HG02938 (cell line): Measurements from ENCODE around the gene CYREN.
"Not testable (repeated sequence)": the region's sequence is repeated elsewhere in the genome, so short reads cannot be mapped to it uniquely, and the experiment has no call there.

Experiments used
- ATAC-seq: cut with Tn5 transposase; IDR thresholded peaks from one replicate; pipeline ENCODE4 v1.9.1; 2021; ENCODE audit warnings: mild to moderate bottlenecking, moderate library complexity; ENCODE audit not compliant: unreplicated experiment

CYREN gene

GRCh38 chr7:135160858-135161653 is 9.5 kb downstream of the CYREN start:
- no peak for ATAC-seq

GRCh38 chr7:135160098-135160857 is 10.2 kb downstream of the CYREN start:
- peak; percentile 57 for ATAC-seq

- ATAC-seq, result no peak
These were observed 11.0 kb downstream of the CYREN start for GRCh38 chr7:135159359-135160085.

DNA sequence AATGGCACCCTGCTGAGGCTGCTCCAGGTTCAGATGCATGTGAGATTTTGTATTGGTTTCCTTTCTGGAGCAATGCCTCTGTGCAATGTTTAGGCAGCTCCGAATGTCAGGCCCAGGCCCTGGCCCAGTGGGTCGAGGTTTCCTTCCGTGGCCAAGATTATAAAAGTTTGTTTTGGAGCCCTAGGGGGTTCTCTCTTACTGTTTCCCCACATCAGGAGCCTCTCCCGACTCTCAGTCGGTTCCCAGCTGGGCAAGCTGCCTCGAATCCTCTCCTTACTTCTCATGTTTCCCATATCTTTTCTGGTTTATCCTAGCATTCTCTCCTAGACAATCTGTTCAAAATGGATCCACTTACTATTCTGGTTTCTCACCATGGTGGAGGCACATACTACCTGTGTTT is 11.6 kb downstream of the CYREN start:
- ATAC-seq, result no peak

DNA sequence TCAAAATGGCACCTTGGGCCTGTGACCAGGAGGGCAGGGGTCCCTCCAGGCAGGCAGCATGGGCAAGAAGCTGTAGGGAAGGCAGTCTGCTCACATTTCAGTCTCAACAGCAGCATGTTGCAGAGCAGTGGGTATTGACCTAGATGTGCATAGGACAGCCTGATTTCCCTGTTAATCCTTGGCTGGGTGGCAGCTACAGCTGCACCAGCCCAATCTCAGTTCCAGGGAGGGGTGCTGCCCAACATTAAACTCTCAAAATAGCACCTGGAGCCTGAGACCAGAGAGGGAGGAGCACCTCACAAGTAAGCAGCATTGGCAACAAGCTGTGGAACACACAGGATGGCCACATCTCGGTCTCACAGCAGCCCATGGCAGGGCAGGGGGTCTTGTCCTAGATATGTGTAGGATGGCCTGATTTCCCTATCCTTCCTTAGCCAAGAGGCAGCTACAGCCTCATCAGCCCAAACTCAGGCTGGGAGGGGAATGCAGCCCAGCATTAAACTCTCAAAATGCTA is 12.3 kb downstream of the CYREN start:
- no peak for ATAC-seq

- no peak for ATAC-seq
These were observed 14.2 kb downstream of the CYREN start for GRCh38 chr7:135156290-135156689.

- ATAC-seq, result no peak
These were observed 15.8 kb downstream of the CYREN start for GRCh38 chr7:135154734-135155133.

DNA sequence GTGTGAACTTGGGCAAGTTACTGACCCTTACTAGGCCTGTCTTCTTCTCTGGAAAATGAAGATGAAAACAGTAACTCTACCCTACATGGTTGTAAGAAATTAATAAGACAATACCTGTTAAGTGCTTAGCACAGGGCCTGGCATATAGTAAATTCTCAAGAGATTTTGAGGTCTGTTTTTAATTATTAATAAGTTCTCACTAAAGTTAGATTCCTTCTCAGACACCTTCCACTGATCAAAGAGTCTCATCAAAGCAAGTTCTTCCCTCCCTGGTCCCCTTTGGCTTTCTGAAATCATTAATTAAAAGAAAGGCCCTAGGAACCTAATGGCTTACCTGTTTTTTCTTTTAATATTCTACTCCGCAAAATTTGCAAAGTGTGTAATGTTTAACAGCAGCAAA is 18.1 kb downstream of the CYREN start:
- no peak for ATAC-seq

GRCh38 chr7:135151533-135151932 is 19.0 kb downstream of the CYREN start:
- no peak for ATAC-seq

DNA sequence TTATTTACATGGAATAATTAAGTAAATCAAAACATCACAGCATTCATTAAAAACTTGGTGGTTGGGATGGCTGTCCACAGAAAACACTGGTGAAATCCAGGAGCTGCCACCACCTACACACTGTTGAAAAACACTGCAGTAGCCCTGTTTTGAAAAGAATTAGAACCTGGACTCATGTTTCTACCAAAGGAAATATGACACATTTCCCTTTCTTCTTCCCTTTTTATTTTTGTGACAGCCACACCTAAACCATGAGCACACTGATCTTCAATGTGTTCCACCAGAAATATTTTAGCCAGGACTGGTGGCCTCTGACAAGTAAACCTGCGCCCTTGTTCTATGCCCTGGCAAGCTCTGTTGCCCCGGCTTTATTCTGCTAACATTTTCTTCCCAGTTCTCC is 19.4 kb downstream of the CYREN start:
- no peak for ATAC-seq

DNA sequence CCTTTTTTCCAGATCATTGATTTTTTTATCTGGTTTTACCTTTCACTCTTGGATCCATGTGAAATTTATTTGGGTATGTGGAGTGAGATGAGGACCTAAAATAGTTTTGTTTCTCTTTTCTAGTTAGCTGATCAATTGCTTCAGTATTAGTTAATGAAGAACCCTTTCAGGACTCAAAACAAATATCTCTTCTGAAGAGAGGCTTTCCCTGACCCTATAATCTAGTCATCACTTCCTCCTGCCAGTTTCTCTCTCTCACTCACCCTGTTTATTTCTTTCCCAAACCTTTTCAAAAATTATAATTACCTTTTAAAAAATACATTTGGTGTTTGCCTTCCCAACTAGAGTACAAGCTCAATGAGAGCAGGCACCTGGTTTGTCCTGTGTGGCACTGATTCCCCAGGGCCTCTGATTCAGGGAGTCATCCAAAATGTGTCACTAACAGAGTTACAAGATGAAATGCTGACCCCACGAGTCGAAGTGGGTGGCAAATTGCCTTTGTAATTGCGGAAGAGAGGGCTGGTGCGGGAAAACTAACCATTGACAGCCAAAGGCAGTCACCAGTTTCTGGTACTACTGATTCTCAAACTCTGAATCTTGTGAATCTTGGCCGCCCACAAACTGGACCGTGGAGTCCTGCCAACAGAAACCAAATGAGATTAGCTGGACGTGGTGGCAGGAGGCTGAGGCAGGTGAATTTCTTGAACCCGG is 20.3 kb downstream of the CYREN start:
- ATAC-seq, result no peak

- ATAC-seq, result peak; percentile 63
These were observed 22.4 kb downstream of the CYREN start, which contains the start of gene TMEM140 for GRCh38 chr7:135147899-135148721. TSS of gene TMEM140 (plus strand) at chr7:135148072. CDS start at chr7:135164442, 16,370 bp downstream.

- ATAC-seq, result no peak
These were observed 23.1 kb downstream of the CYREN start for GRCh38 chr7:135147341-135147898.

GRCh38 chr7:135143885-135144668 is 26.4 kb downstream of the CYREN start:
- no peak for ATAC-seq

- ATAC-seq, result no peak
These were observed 40.9 kb downstream of the CYREN start for GRCh38 chr7:135129579-135129978.

GRCh38 chr7:135128931-135129330 is 41.6 kb downstream of the CYREN start:
- ATAC-seq, result no peak

GRCh38 chr7:135124631-135125030 is 45.9 kb downstream of the CYREN start:
- ATAC-seq, result not testable (repeated sequence)

- ATAC-seq, result no peak
These were observed 48.6 kb downstream of the CYREN start for GRCh38 chr7:135121868-135122267.

GRCh38 chr7:135117096-135117495 is 53.4 kb downstream of the CYREN start:
- no peak for ATAC-seq
